Articular chondrocyte of knee joint (primary cell): ENCODE results near the gene OR1L1. TPM values are rescaled to one million over a fixed set of nuclear protein-coding genes. Genes with fewer than 3 reads are reported as not detected.

Source experiments
- total RNA-seq: library from RNA; depleted of rRNA; stranded (reverse); fragments of >200 nt; gene quantifications from 2 replicates; pipeline ENCODE4 v1.2.3, GENCODE V29; 2012

Gene OR1L1, protein sequence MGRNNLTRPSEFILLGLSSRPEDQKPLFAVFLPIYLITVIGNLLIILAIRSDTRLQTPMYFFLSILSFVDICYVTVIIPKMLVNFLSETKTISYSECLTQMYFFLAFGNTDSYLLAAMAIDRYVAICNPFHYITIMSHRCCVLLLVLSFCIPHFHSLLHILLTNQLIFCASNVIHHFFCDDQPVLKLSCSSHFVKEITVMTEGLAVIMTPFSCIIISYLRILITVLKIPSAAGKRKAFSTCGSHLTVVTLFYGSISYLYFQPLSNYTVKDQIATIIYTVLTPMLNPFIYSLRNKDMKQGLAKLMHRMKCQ
- not detected in 2 replicates for total RNA-seq

DNA sequence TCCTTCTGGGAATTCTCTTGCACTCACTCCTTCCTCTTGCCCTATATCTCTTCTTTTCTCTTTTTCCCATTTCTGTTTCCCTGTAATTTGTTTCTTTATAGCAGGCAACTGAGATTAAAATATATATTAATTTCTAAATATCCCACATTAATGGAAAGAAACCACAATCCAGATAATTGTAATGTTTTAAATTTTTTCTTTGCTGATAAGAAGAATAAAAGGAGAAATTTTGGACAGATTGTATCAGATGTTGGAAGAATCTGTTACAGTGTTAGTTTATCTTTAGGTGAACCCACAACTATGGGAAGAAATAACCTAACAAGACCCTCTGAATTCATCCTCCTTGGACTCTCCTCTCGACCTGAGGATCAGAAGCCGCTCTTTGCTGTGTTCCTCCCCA is at the start of gene OR1L1:
Gene OR1L1, plus strand, starts transcription at position 301 of the 400 bp plus-strand sequence. Its CDS starts 0 bp downstream, at position 301.

DNA sequence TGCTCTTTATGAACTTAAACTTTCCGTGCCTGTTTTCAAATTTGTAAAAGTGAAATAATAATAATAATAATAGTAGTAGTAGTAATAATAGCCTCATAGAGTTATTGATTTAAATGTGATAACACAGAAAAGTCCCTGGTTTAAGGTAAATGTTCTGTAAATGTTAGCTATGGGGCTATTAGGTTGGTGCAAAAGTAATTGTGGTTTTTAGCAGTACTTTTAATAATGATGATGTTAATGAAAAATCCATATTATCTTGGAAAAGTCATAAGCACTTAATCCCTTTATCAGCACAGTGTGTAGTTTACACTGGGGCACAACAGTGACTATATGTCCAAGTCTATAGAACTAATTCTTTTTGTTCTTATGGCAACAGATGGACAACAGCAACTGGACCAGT is 47.2 kb upstream of the OR1L1 start, which contains the start of gene OR1Q1:
Gene OR1Q1, plus strand, starts transcription at position 377 of the 400 bp plus-strand sequence. Its CDS starts 0 bp downstream, at position 377.

DNA sequence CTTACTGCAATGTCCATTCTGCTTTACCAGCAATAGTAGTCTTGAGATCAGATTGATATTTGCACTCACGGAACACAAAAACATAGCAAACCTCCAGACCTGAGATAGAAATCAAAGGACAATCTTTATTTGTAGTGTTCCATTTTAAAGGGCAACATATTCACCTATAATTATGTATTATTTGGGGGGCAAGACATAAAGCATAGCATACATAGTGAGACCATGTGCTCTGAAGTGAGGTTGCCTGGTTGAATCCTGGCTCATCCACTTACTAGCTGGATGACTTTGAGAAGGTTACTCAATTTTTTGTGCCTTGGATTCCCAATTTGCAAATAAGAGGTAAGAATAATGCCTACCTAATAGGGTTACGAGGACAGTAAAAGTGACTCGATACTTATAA is 4.0 kb upstream of the OR1L1 start, which contains the start of gene OR1B1:
Gene OR1B1, minus strand, starts transcription at position 101 of the 400 bp plus-strand sequence.

Other genes with a start within 250 kb of the OR1L1 start
- not detected in 2 replicates for gene OR1J1, start 183.8 kb upstream of the OR1L1 start, total RNA-seq
- gene OR1J2, start 150.9 kb upstream of the OR1L1 start, total RNA-seq = 0.26 and 0.32 TPM in 2 replicates
- gene OR1J4, start 142.6 kb upstream of the OR1L1 start, total RNA-seq = 0.11 and 0.13 TPM in 2 replicates
- gene OR1N1, start 134.4 kb upstream of the OR1L1 start, total RNA-seq = not detected in 2 replicates
- 0.26 TPM in 1 of 2 replicates, not detected in the other for gene OR1N2, start 108.6 kb upstream of the OR1L1 start, total RNA-seq
- gene OR1L8, start 78.3 kb upstream of the OR1L1 start, total RNA-seq = 0.11 and 0.13 TPM in 2 replicates
- gene OR1Q1, start 47.0 kb upstream of the OR1L1 start, total RNA-seq = not detected in 2 replicates
- 0.11 and 0.13 TPM in 2 replicates for gene OR1B1, start 4.1 kb upstream of the OR1L1 start, total RNA-seq
- not detected in 2 replicates for gene OR1L3, start 13.4 kb downstream of the OR1L1 start, total RNA-seq
- gene OR1L4, start 62.3 kb downstream of the OR1L1 start, total RNA-seq = not detected in 2 replicates
- not detected in 2 replicates for gene OR1L6, start 80.6 kb downstream of the OR1L1 start, total RNA-seq
- not detected in 2 replicates for gene OR5C1, start 127.2 kb downstream of the OR1L1 start, total RNA-seq
- gene OR1K1, start 138.4 kb downstream of the OR1L1 start, total RNA-seq = not detected in 2 replicates
- gene PDCL, start 166.9 kb downstream of the OR1L1 start, total RNA-seq = 37.6 and 39.6 TPM in 2 replicates
- gene RC3H2, start 243.6 kb downstream of the OR1L1 start, total RNA-seq = 49.1 and 54.8 TPM in 2 replicates